GM20000 (cell line): ENCODE results near the gene ATP1A4.
A peak's percentile ranks its signal among the peaks of the same experiment; 100 is the strongest.
"Not testable (repeated sequence)": the region's sequence is repeated elsewhere in the genome, so short reads cannot be mapped to it uniquely, and the experiment has no call there.

Experiments used
- DNase-seq: peaks from one replicate; pipeline ENCODE4 v3.0.0; 2012; ENCODE audit warnings: low spot score
- TF ChIP-seq, protein P1 (sequence below): IDR thresholded peaks from 2 replicates; pipeline ENCODE4 v1.5.1; 2012; ENCODE audit warnings: mild to moderate bottlenecking, control low read depth; ENCODE audit errors: extremely low read depth, missing control alignments

The ATP1A4 gene

DNA sequence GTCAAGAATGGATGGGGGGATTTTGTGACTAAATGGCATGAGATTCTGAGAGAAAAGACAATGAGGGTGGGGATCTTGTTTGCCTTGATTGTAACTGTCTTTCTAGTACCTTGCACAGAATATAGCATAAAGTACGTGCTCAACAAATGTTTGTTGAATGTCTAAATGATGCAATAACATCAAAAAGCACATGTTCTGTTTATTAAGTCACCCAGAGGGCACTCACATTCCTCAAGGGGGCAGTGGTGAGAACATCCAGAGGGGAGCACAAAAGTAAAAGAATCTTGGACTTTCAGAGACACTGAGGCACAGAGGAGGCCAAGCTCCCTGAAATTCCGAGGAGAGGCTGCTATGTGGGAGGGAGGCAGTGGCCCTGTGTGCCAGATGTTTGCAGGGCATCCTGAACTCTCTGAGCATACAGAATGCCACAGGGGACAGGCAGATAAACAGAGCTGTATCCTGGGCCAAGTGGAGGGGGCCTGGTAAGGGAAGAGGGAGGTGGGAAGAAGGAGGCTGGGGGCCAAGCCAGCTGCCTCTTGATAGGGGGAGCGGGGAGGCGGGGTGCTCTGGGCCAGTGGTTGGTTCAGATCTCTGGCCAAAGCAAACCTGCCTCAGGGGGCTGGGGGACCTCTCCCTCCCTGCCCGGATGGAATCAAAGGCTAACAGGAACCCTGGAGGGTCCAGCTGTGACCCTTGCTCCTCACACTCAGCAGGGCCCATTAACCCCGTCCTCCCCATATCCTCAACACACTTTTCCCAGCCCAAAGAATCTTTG lies 42.3 kb upstream of the ATP1A4 start:
- peak; percentile 60 for DNase-seq
- TF ChIP-seq, protein P1, sequence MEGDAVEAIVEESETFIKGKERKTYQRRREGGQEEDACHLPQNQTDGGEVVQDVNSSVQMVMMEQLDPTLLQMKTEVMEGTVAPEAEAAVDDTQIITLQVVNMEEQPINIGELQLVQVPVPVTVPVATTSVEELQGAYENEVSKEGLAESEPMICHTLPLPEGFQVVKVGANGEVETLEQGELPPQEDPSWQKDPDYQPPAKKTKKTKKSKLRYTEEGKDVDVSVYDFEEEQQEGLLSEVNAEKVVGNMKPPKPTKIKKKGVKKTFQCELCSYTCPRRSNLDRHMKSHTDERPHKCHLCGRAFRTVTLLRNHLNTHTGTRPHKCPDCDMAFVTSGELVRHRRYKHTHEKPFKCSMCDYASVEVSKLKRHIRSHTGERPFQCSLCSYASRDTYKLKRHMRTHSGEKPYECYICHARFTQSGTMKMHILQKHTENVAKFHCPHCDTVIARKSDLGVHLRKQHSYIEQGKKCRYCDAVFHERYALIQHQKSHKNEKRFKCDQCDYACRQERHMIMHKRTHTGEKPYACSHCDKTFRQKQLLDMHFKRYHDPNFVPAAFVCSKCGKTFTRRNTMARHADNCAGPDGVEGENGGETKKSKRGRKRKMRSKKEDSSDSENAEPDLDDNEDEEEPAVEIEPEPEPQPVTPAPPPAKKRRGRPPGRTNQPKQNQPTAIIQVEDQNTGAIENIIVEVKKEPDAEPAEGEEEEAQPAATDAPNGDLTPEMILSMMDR: peak; percentile 45

DNA sequence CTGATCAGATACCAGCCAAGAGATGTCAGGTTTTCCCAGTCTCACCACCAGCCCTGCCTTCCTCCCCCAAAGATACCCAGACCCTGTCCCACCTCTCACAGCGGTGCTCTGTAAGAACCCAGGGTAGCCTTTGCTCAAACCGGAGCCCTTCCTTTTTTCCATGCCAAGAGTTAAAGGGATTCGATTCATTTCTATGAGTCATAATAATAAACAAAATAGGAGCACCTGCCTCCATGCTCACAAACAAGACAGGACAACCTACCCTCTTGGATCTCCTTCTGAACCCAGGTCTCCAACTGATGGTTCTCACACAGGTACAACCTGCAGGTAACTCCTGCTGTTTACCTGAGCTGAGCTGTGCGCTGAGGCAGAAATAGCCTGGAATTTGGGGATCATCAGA lies 41.7 kb upstream of the ATP1A4 start:
- TF ChIP-seq, protein P1: no peak
- DNase-seq: no peak

DNA sequence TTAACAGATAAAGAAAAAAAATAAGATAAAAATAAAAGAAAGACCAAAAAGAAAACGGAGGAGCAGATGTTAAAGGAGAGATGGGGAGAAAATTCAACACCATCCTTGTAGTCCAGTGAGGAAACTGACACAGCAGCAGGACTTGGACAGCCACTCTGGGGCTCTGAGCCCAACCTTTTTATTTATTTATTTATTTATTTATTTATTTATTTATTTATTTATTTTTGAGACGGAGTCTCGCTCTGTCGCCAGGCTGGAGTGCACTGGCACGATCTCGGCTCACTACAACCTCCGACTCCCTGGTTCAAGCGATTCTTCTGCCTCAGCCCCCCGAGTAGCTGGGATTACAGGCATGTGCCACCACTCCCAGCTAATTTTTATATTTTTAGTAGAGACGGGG lies 39.9 kb upstream of the ATP1A4 start:
- not testable (repeated sequence) for DNase-seq

DNA sequence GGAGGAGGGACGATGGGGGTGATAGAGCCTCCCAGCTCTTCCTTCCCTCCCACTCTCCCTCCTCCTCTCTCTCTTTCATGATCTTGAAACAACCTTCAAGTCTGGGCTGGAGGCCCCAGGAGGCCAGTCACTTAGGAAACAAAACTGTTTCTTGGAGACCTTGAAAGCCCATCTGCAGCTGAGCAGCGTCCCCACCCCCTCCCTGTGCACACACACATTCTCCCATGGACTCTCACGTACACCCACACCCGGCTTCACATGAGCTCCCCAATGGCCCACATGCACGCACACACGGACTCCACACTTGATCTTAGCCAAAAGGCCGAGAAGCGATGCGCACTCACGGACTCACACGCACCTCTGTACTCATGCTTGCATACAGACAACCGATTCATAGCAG lies 39.0 kb upstream of the ATP1A4 start:
- TF ChIP-seq, protein P1: no peak

DNA sequence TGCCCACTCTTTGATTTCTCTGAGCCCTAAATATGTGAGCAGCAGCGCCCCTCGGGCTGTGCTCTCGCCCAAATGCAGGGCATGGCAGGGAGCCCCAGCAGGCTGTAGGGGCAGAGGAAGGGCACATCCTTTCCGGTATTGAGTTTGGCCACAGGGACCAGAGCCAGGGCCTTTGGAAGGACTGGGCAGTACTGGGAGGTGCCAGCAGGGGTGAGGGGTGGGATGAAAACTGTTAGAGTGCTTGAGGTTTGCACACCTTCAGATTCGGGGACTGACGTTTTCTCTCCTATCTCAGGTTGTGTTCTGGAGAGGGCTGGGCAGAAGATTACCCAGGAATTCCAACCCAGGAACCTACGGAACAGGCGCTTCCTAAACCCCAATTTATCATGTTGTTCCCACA lies 38.0 kb upstream of the ATP1A4 start:
- DNase-seq: no peak

More for the DNA sequence above, 39.0 kb upstream of the ATP1A4 start:
- DNase-seq: no peak

DNA sequence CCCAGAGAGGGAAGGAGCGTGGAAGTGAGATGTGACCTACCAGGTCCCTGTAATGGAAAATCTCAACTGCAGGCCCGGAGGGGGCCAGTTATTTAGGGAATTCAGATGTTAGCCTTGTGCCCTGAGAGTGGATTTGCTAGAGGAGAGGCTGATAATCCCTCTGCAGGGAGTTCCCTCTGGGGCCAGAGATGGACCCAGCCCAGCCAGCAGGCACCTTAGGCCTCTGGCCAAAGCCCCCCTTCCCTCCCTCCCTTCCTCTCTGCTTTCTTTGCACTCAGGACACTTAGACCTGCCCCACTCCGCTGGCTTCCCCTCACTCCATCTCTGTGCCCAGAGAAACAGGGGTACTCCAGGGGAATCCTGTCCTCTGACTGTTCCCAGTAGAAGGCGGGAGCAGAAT lies 37.3 kb upstream of the ATP1A4 start:
- TF ChIP-seq, protein P1: no peak

More for the DNA sequence above, 38.0 kb upstream of the ATP1A4 start:
- TF ChIP-seq, protein P1: no peak

DNA sequence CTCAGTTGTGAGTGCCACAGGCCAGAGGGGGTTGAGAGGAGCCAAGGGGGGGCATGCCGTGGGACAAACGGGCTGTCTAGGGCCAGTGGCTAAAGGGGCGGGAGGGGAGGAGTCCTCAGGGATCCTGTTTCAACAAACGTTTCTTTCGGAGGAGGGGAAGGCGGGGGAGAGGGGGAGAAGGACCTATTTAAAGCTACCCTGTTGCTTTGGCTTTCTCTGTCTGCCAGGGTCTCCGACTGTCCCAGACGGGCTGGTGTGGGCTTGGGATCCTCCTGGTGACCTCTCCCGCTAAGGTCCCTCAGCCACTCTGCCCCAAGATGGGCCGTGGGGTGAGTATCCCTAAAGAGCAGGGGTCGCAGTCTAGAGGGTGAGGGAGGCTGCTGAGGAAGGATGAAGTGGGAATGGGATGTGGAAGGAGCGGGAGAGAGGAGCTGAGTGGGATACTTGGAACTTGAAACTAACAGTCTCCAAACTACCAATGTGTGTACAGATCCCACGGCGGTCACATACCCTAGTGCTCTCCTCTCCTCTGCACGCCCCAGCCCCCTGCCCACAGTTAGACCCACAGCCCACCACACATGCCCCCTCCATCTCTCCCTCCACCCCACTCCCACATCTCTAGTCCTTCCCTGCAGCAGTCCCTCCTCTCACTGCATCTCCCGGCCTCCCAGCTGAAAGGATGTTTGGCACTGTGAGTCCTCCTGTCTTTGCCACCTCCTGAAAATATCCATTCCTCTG lies 35.7 kb upstream of the ATP1A4 start, which contains the start of gene ATP1A2:
Gene ATP1A2 (plus strand): TSS at position 215 of the 738 bp plus-strand sequence. CDS start 103 bp downstream, at position 318.
- no peak for DNase-seq
- TF ChIP-seq, protein P1: no peak

More for the DNA sequence above, 37.3 kb upstream of the ATP1A4 start:
- DNase-seq: no peak
